Smooth muscle cell of the brain vasculature (primary cell): ENCODE data around the gene MARK3.

Source experiments
- DNase-seq: peaks from one replicate; pipeline ENCODE4 v3.0.0-alpha.2; 2012; ENCODE audit warnings: low read depth, low spot score

The MARK3 gene

GRCh38 chr14:103547455-103547940 lies 162.3 kb downstream of the MARK3 start:
- DNase-seq: no peak

GRCh38 chr14:103547941-103548462 lies 162.8 kb downstream of the MARK3 start:
- no peak for DNase-seq

GRCh38 chr14:103548463-103549351 lies 163.5 kb downstream of the MARK3 start:
- no peak for DNase-seq

GRCh38 chr14:103549361-103550311 lies 164.4 kb downstream of the MARK3 start:
- no peak for DNase-seq

GRCh38 chr14:103550451-103551337 lies 165.5 kb downstream of the MARK3 start:
- no peak for DNase-seq

- no peak for DNase-seq
These were observed 166.1 kb downstream of the MARK3 start for GRCh38 chr14:103551338-103551762.

GRCh38 chr14:103552011-103552845 lies 167.0 kb downstream of the MARK3 start:
- no peak for DNase-seq

- no peak for DNase-seq
These were observed 167.6 kb downstream of the MARK3 start for GRCh38 chr14:103552846-103553210.
